Ovary (tissue), 3 donors: ENCODE results near the gene MYO1B.

Experiments
- CTCF ChIP-seq, 3 donors: fragments of 450-650 bp in 2 of 3; fragments of 200-600 bp in 1 of 3; IDR thresholded peaks; one replicate each; pipeline versions ENCODE4 v1.5.1 to v1.8.0; 2016 to 2022; ENCODE audit warnings: antibody characterized with exemption in 3 of 3, mild to moderate bottlenecking in 1 of 3
- POLR2A ChIP-seq: fragments of 450-650 bp; IDR thresholded peaks from one replicate; pipeline ENCODE4 v1.6.1; 2017; ENCODE audit warnings: antibody characterized with exemption, mild to moderate bottlenecking, moderate library complexity
- donor health status: DM: no; HTN: no; CAD: no.

- no peak for TF ChIP-seq CTCF (IDR thresholded peaks at IDR 0.05)
- TF ChIP-seq POLR2A, result no peak
Observed at GRCh38 chr2:191427031-191427430, 181.8 kb downstream of the MYO1B start.
